Neutrophil (primary cell): ENCODE results near the gene KRT26.
"Not testable (repeated sequence)": the region's sequence is repeated elsewhere in the genome, so short reads cannot be mapped to it uniquely, and the experiment has no call there.

Source experiments
- H3K27ac ChIP-seq: fragments of 200-600 bp; sonication (generic); 2 replicates; pipeline ENCODE4 v1.5.1; 2016; ENCODE audit warnings: mild to moderate bottlenecking, moderate library complexity
- H3K27me3 ChIP-seq: fragments of 200-600 bp; sonication (generic); 2 replicates; pipeline ENCODE4 v1.6.0; 2016; ENCODE audit warnings: mild to moderate bottlenecking
- H3K36me3 ChIP-seq: fragments of 200-600 bp; sonication (generic); 2 replicates; pipeline ENCODE4 v1.5.1; 2017
- H3K4me1 ChIP-seq, 2 experiments: fragments of 200-600 bp in 1 of 2; sonication (generic) in 1 of 2; 1 replicate in 1 of 2; 2 replicates in 1 of 2; pipeline versions ENCODE4 v1.5.1 to v1.6.1; 2013 to 2016; ENCODE audit warnings: low read depth in 1 of 2, low read length in 1 of 2, mild to moderate bottlenecking in 1 of 2, moderate library complexity in 1 of 2; ENCODE audit not compliant: control insufficient read depth in 1 of 2, insufficient read depth in 1 of 2
- H3K4me3 ChIP-seq, 2 experiments: fragments of 200-600 bp in 1 of 2; sonication (generic) in 1 of 2; 1 replicate in 1 of 2; 2 replicates in 1 of 2; pipeline ENCODE4 v1.5.1; 2013 to 2016; ENCODE audit warnings: low read depth in 1 of 2, low read length in 1 of 2, mild to moderate bottlenecking in 1 of 2, moderate library complexity in 1 of 2
- H3K9me3 ChIP-seq: fragments of 200-600 bp; sonication (generic); 2 replicates; pipeline ENCODE4 v1.5.1; 2016
- TF ChIP-seq, protein P1 (sequence below): fragments of 200-600 bp; sonication (generic); IDR thresholded peaks from 2 replicates; pipeline ENCODE4 v1.5.1; 2016; ENCODE audit warnings: antibody characterized with exemption

KRT26 gene

GRCh38 chr17:40751065-40751464 is 20.9 kb downstream of the KRT26 start:
- Histone ChIP-seq H3K27me3 (peaks cover 92% of the 10 kb centered on the region), H3K27ac (no peak overlapping the region), H3K4me1 (no peaks in the 10 kb centered on the region), H3K9me3 (no peaks in the 10 kb centered on the region), H3K36me3 (no peaks in the 10 kb centered on the region), H3K4me3 (no peak overlapping the region)
- TF ChIP-seq, protein P1, sequence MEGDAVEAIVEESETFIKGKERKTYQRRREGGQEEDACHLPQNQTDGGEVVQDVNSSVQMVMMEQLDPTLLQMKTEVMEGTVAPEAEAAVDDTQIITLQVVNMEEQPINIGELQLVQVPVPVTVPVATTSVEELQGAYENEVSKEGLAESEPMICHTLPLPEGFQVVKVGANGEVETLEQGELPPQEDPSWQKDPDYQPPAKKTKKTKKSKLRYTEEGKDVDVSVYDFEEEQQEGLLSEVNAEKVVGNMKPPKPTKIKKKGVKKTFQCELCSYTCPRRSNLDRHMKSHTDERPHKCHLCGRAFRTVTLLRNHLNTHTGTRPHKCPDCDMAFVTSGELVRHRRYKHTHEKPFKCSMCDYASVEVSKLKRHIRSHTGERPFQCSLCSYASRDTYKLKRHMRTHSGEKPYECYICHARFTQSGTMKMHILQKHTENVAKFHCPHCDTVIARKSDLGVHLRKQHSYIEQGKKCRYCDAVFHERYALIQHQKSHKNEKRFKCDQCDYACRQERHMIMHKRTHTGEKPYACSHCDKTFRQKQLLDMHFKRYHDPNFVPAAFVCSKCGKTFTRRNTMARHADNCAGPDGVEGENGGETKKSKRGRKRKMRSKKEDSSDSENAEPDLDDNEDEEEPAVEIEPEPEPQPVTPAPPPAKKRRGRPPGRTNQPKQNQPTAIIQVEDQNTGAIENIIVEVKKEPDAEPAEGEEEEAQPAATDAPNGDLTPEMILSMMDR: no peak

GRCh38 chr17:40750391-40750790 is 21.6 kb downstream of the KRT26 start:
- Histone ChIP-seq H3K27me3 (peaks cover 92% of the 10 kb centered on the region), H3K4me3 (no peak overlapping the region), H3K36me3 (no peaks in the 10 kb centered on the region), H3K4me1 (no peaks in the 10 kb centered on the region), H3K27ac (no peak overlapping the region), H3K9me3 (no peaks in the 10 kb centered on the region)
- TF ChIP-seq, protein P1: no peak

GRCh38 chr17:40748666-40749065 is 23.3 kb downstream of the KRT26 start:
- H3K9me3 ChIP-seq, H3K4me3 ChIP-seq, H3K27ac ChIP-seq, H3K4me1 ChIP-seq, H3K36me3 ChIP-seq: not testable (repeated sequence)
- H3K27me3 ChIP-seq: peaks cover 89% of the 10 kb centered on the region

DNA sequence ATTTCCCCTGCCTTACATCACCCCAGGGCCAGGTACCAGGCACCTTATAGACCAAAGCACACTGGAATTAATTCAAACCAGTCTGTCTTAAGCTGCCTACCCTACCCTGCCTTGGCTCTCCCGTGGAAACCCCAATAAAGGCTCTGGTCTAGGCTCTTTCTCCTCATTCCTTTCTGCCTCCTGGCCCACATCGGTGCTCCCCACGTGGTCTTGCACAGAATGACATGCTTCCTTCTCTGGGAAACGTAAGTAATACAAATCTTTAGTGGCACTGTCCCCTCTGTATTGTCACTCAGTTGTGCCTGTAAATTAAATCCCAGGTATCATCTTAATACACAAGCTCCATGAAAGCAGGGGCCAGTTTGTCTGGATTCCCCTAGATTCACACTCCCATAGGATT is 33.4 kb downstream of the KRT26 start:
- H3K36me3 ChIP-seq: no peaks in the 10 kb centered on the region
- H3K27me3 ChIP-seq: peaks cover 77% of the 10 kb centered on the region
- no peaks in the 10 kb centered on the region for H3K9me3 ChIP-seq
- TF ChIP-seq, protein P1: no peak
- H3K4me3 ChIP-seq: no peak overlapping the region
- H3K4me1 ChIP-seq: no peaks in the 10 kb centered on the region
- H3K27ac ChIP-seq: no peak overlapping the region

DNA sequence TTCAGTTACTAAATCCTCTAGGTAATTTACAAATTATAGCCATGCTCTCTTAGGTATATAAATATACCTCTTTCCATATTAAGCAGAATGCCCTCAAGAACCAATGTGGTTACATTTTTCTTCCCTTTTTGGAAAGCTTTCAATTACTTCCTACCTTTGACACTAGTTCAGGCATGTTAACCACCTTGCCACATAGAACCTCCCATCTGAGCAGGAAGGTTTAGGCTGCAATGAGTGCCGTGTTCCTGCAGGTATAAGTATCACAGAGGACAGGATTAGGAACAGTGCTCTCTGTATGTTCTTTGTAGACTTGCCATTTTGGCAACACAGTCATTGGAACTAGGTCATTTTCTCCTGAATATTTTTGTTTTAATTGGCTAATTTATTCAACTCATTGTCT is 37.0 kb downstream of the KRT26 start:
- H3K4me3 ChIP-seq: no peak overlapping the region
- no peaks in the 10 kb centered on the region for H3K36me3 ChIP-seq
- H3K27me3 ChIP-seq: peaks cover 88% of the 10 kb centered on the region
- H3K9me3 ChIP-seq: no peaks in the 10 kb centered on the region
- TF ChIP-seq, protein P1: no peak
- no peak overlapping the region for H3K27ac ChIP-seq
- no peaks in the 10 kb centered on the region for H3K4me1 ChIP-seq

DNA sequence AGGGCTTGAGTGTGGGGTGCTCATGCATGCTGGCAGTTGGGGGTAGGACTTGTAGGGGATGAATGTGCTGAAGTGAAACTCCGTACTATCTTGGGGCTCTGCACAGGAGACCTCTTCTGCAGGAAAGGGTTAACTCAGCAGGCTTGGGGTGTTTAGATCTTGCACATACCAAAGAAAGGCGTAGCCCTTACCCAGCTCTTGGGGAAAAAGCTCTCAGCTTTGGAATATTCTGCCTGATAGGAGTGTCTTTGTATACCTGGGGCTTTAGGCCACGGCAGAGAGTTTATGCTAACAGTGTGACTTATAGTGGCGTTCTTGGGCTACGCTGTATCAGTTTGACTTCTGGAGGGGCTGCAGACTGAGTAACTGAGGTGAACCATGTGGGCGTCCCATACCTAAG is 38.0 kb downstream of the KRT26 start:
- H3K4me1 ChIP-seq: no peaks in the 10 kb centered on the region
- H3K27me3 ChIP-seq: peaks cover 86% of the 10 kb centered on the region

More for the DNA sequence above, 38.0 kb downstream of the KRT26 start:
- H3K9me3 ChIP-seq: no peaks in the 10 kb centered on the region
- H3K4me3 ChIP-seq: no peak overlapping the region
- TF ChIP-seq, protein P1: no peak
- H3K27ac ChIP-seq: no peak overlapping the region
- H3K36me3 ChIP-seq: no peaks in the 10 kb centered on the region
